ENCODE data around the gene TMEM272.

The TMEM272 gene

GRCh38 chr13:51873837-51874236, 28.9 kb upstream of the TMEM272 start:
- H3K9me3 ChIP-seq, result no peaks in the 10 kb centered on the region
- no peaks in the 10 kb centered on the region for H3K27me3 ChIP-seq
- TF ChIP-seq Cebpa-rat (IDR thresholded peaks at IDR 0.05), result no peak
- peaks cover 46% of the 10 kb centered on the region for H3K4me1 ChIP-seq
- H3K4me3 ChIP-seq, result no peak overlapping the region
- no peak overlapping the region for H3K9ac ChIP-seq
- H3K27ac ChIP-seq, result no peak overlapping the region
- H3K4me2 ChIP-seq, result no peak overlapping the region
- H4K20me1 ChIP-seq, result no peaks in the 10 kb centered on the region
- no peaks in the 10 kb centered on the region for H3K36me3 ChIP-seq

GRCh38 chr13:51873117-51873798, 28.3 kb upstream of the TMEM272 start:
- H3K9ac ChIP-seq, result no peak overlapping the region

GRCh38 chr13:51870616-51871015, 25.6 kb upstream of the TMEM272 start:
- no peaks in the 10 kb centered on the region for H3K9me3 ChIP-seq
- H3K4me3 ChIP-seq, result no peak overlapping the region
- H3K4me1 ChIP-seq, result peaks cover 47% of the 10 kb centered on the region
- no peak overlapping the region for H3K9ac ChIP-seq
- no peaks in the 10 kb centered on the region for H3K27me3 ChIP-seq
- H3K4me2 ChIP-seq, result peak overlapping the region; percentile 47
- TF ChIP-seq Cebpa-rat (IDR thresholded peaks at IDR 0.05), result no peak
- H4K20me1 ChIP-seq, result no peaks in the 10 kb centered on the region
- no peak overlapping the region for H3K27ac ChIP-seq
- no peaks in the 10 kb centered on the region for H3K36me3 ChIP-seq

More at GRCh38 chr13:51873117-51873798, 28.3 kb upstream of the TMEM272 start:
- Histone ChIP-seq H3K9me3 (no peaks in the 10 kb centered on the region), H3K27me3 (no peaks in the 10 kb centered on the region), H3K36me3 (no peaks in the 10 kb centered on the region), H4K20me1 (no peaks in the 10 kb centered on the region), H3K27ac (no peak overlapping the region), H3K4me1 (peaks cover 40% of the 10 kb centered on the region), H3K4me3 (no peak overlapping the region), H3K4me2 (no peak overlapping the region)
- TF ChIP-seq Cebpa-rat (IDR thresholded peaks at IDR 0.05), result no peak

- Histone ChIP-seq H3K9ac (no peak overlapping the region), H4K20me1 (no peaks in the 10 kb centered on the region), H3K27me3 (no peaks in the 10 kb centered on the region), H3K4me1 (peaks cover 52% of the 10 kb centered on the region), H3K9me3 (no peaks in the 10 kb centered on the region), H3K27ac (no peak overlapping the region), H3K36me3 (no peaks in the 10 kb centered on the region), H3K4me2 (peak overlapping the region; percentile 47; the same call in 1 of the 2 replicates), H3K4me3 (no peak overlapping the region)
- no peak for TF ChIP-seq Cebpa-rat (IDR thresholded peaks at IDR 0.05)
Measured at GRCh38 chr13:51869916-51870315, 24.9 kb upstream of the TMEM272 start.

- no peak overlapping the region for H3K4me2 ChIP-seq
- H3K36me3 ChIP-seq, result no peaks in the 10 kb centered on the region
- H3K9me3 ChIP-seq, result no peaks in the 10 kb centered on the region
- H3K27ac ChIP-seq, result no peak overlapping the region
- no peak for TF ChIP-seq Cebpa-rat (IDR thresholded peaks at IDR 0.05)
- H3K27me3 ChIP-seq, result no peaks in the 10 kb centered on the region
- H3K9ac ChIP-seq, result no peak overlapping the region
- peaks cover 55% of the 10 kb centered on the region for H3K4me1 ChIP-seq
- H3K4me3 ChIP-seq, result no peak overlapping the region
- no peaks in the 10 kb centered on the region for H4K20me1 ChIP-seq
Measured at GRCh38 chr13:51867062-51867461, 22.1 kb upstream of the TMEM272 start.

- no peaks in the 10 kb centered on the region for H4K20me1 ChIP-seq
- TF ChIP-seq Cebpa-rat (IDR thresholded peaks at IDR 0.05), result no peak
- H3K9ac ChIP-seq, result no peak overlapping the region
- no peak overlapping the region; the same call in 1 of the 2 replicates for H3K27ac ChIP-seq
- no peaks in the 10 kb centered on the region for H3K36me3 ChIP-seq
- no peaks in the 10 kb centered on the region for H3K9me3 ChIP-seq
- H3K27me3 ChIP-seq, result no peaks in the 10 kb centered on the region
- H3K4me1 ChIP-seq, result peaks cover 44% of the 10 kb centered on the region
- H3K4me2 ChIP-seq, result peak overlapping the region; percentile 42
- H3K4me3 ChIP-seq, result no peak overlapping the region
Measured at GRCh38 chr13:51865838-51866237, 20.9 kb upstream of the TMEM272 start.

- Histone ChIP-seq H3K4me3 (no peak overlapping the region), H3K36me3 (no peaks in the 10 kb centered on the region), H4K20me1 (no peaks in the 10 kb centered on the region), H3K27ac (no peak overlapping the region), H3K9me3 (no peaks in the 10 kb centered on the region), H3K4me1 (peaks cover 40% of the 10 kb centered on the region), H3K9ac (no peak overlapping the region), H3K4me2 (peak overlapping the region; percentile 44), H3K27me3 (no peaks in the 10 kb centered on the region)
- TF ChIP-seq Cebpa-rat (IDR thresholded peaks at IDR 0.05), result no peak
Measured at GRCh38 chr13:51862957-51863356, 18.0 kb upstream of the TMEM272 start.

- H3K9me3 ChIP-seq, result no peaks in the 10 kb centered on the region
- H3K36me3 ChIP-seq, result no peaks in the 10 kb centered on the region
- no peak for TF ChIP-seq Cebpa-rat (IDR thresholded peaks at IDR 0.05)
- H3K27me3 ChIP-seq, result no peaks in the 10 kb centered on the region
- H3K4me3 ChIP-seq, result no peak within 1 kb of the TSS
- H3K4me2 ChIP-seq, result peak within 1 kb of the TSS; percentile 44
- no peaks in the 10 kb centered on the region for H4K20me1 ChIP-seq
- H3K9ac ChIP-seq, result no peak within 1 kb of the TSS
- peaks cover 40% of the 10 kb centered on the region for H3K4me1 ChIP-seq
- no peak within 1 kb of the TSS for H3K27ac ChIP-seq
Measured at GRCh38 chr13:51861723-51862300, 16.8 kb upstream of the TMEM272 start, which contains the start of gene CCDC70. Gene CCDC70 (plus strand): TSS chr13:51861969. CDS start chr13:51865412, 3,443 bp downstream.

- H3K9ac ChIP-seq, result no peak overlapping the region
- no peak for TF ChIP-seq Cebpa-rat (IDR thresholded peaks at IDR 0.05)
- H3K27ac ChIP-seq, result no peak overlapping the region
- H3K9me3 ChIP-seq, result no peaks in the 10 kb centered on the region; the same call in 1 of the 2 replicates
- no peaks in the 10 kb centered on the region for H3K36me3 ChIP-seq
- no peak overlapping the region for H3K4me3 ChIP-seq
- H4K20me1 ChIP-seq, result no peaks in the 10 kb centered on the region
- H3K27me3 ChIP-seq, result no peaks in the 10 kb centered on the region
- peaks cover 23% of the 10 kb centered on the region for H3K4me1 ChIP-seq
- no peak overlapping the region for H3K4me2 ChIP-seq
Measured at GRCh38 chr13:51858433-51859247, 13.7 kb upstream of the TMEM272 start.

- Histone ChIP-seq H3K9me3 (no peaks in the 10 kb centered on the region; the same call in 1 of the 2 replicates), H3K27ac (no peak overlapping the region), H3K9ac (no peak overlapping the region)
Measured at GRCh38 chr13:51856998-51857397, 12.0 kb upstream of the TMEM272 start.

More at GRCh38 chr13:51856998-51857397, 12.0 kb upstream of the TMEM272 start:
- peaks cover 10% of the 10 kb centered on the region; the same call in 1 of the 2 replicates for H3K4me1 ChIP-seq
- no peak overlapping the region for H3K4me3 ChIP-seq
- H3K27me3 ChIP-seq, result no peaks in the 10 kb centered on the region
- no peaks in the 10 kb centered on the region for H3K36me3 ChIP-seq
- TF ChIP-seq Cebpa-rat (IDR thresholded peaks at IDR 0.05), result no peak
- no peak overlapping the region for H3K4me2 ChIP-seq
- H4K20me1 ChIP-seq, result no peaks in the 10 kb centered on the region

Measured in BLaER1 (cell line).